ENCODE data around the gene F5. TPM values are rescaled to one million over a fixed set of nuclear protein-coding genes. Genes with fewer than 3 reads are reported as not detected.
"Not testable (repeated sequence)": the region's sequence is repeated elsewhere in the genome, so short reads cannot be mapped to it uniquely, and the experiment has no call there.

F5 gene
- total RNA-seq, 2 donors from 2014 or later = 0.47 to 0.55 TPM

GRCh38 chr1:169525391-169525790, 60.9 kb downstream of the F5 start:
- no peak for DNase-seq (ENCODE audit: low spot score)
- Mint-ChIP-seq H3K27me3 (no peaks in the 10 kb centered on the region), H3K4me3 (no peak overlapping the region), H3K9me3 (no peaks in the 10 kb centered on the region), H3K36me3 (no peaks in the 10 kb centered on the region), H3K27ac (no peak overlapping the region), H3K4me1 (ENCODE audit: low read depth in 2 of 2) (peaks cover 0 to 2% of the 10 kb centered on the region in 2 donors)
- ATAC-seq = no peak

- no peaks in the 10 kb centered on the region for H3K9me3 Mint-ChIP-seq
Measured at GRCh38 chr1:169523904-169524303, 62.4 kb downstream of the F5 start.

DNA sequence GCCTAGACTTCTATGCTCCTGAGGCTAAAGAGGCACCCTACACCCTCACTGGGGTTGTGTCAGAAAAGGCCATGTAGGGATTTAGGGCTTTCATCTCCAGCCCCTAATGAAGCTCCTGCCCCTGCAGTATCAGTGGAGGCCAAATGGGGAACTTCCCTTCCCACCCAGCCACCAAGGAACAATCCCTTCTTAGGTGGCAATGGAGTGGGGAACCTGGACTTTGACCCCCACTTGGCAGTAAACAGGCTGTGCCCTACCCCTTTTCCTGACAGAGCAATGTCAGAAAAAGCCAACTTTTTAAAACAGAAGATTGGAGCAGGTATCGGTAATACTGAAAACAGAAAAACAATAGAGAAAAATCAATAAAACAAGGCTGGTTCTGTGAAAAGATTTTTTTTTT, 65.1 kb downstream of the F5 start:
- DNase-seq (ENCODE audit: low spot score) = no peak
- H3K9me3 Mint-ChIP-seq = no peaks in the 10 kb centered on the region
- H3K36me3 Mint-ChIP-seq = no peaks in the 10 kb centered on the region
- ATAC-seq = no peak
- no peaks in the 10 kb centered on the region for H3K4me1 Mint-ChIP-seq (ENCODE audit: low read depth in 2 of 2)
- no peak overlapping the region for H3K4me3 Mint-ChIP-seq
- no peak overlapping the region for H3K27ac Mint-ChIP-seq
- no peaks in the 10 kb centered on the region for H3K27me3 Mint-ChIP-seq

More at GRCh38 chr1:169523904-169524303, 62.4 kb downstream of the F5 start:
- DNase-seq (ENCODE audit: low spot score) (no peak), ATAC-seq (no peak)
- peaks cover 0 to 1% of the 10 kb centered on the region in 2 donors for H3K4me1 Mint-ChIP-seq (ENCODE audit: low read depth in 2 of 2)
- no peaks in the 10 kb centered on the region for H3K36me3 Mint-ChIP-seq
- no peaks in the 10 kb centered on the region for H3K27me3 Mint-ChIP-seq
- H3K27ac Mint-ChIP-seq = no peak overlapping the region
- H3K4me3 Mint-ChIP-seq = no peak overlapping the region

DNA sequence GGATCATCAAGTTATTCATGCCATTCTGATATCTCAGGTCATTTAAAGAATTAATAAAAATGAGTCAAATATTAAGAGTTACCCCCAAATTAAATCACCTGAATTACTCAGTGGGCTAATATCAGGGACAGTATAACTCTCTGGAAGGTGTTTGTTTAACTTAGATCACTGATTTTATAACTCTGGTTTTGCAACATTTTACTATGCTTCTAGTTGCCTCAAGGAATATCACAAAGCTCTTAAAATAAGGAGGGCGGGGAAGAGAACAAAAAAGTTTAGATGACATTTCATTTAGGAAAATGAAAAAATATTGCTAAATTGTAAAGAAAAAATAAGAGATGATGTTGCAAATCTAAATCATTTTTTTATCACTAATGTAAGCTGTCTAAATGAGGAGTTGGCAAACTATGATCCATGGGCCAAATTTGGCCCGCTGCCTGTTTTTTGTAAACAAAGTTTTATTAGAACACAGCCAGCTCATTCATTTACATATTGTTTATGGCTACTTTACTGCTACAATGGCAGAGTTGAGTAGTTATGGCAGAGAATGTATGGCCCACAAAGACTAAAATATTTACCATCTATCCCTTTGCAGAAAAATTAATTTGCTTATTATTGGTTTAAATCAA, 68.6 kb downstream of the F5 start:
- Mint-ChIP-seq H3K27me3 (no peaks in the 10 kb centered on the region), H3K9me3 (no peaks in the 10 kb centered on the region), H3K27ac (no peak overlapping the region), H3K4me1 (ENCODE audit: low read depth in 2 of 2) (no peaks in the 10 kb centered on the region), H3K4me3 (no peak overlapping the region), H3K36me3 (no peaks in the 10 kb centered on the region)
- no peak for DNase-seq (ENCODE audit: low spot score)
- ATAC-seq = no peak

DNA sequence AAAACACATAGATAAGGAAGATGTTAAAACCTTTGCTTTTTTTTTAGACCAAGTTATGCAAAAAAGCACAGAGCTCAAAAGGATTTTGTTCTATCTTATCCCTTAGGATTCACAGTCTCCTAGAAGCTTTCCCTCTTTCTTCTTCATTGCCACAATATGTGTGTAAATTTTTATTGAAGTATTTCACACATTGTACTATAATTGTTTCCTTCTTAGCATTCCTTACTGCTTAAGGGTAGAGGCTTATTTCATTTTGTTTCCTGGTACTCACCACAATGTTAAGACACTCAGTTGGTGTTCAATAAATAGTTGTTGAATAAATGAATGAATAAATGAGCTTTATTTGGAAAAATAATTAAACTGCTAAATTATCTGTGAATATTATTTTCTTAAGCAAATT, 70.6 kb downstream of the F5 start:
- Mint-ChIP-seq H3K4me3 (no peak overlapping the region), H3K9me3 (no peaks in the 10 kb centered on the region), H3K27ac (no peak overlapping the region), H3K27me3 (no peaks in the 10 kb centered on the region), H3K36me3 (no peaks in the 10 kb centered on the region), H3K4me1 (ENCODE audit: low read depth in 2 of 2) (no peaks in the 10 kb centered on the region)
- ATAC-seq (no peak), DNase-seq (ENCODE audit: low spot score) (no peak)

DNA sequence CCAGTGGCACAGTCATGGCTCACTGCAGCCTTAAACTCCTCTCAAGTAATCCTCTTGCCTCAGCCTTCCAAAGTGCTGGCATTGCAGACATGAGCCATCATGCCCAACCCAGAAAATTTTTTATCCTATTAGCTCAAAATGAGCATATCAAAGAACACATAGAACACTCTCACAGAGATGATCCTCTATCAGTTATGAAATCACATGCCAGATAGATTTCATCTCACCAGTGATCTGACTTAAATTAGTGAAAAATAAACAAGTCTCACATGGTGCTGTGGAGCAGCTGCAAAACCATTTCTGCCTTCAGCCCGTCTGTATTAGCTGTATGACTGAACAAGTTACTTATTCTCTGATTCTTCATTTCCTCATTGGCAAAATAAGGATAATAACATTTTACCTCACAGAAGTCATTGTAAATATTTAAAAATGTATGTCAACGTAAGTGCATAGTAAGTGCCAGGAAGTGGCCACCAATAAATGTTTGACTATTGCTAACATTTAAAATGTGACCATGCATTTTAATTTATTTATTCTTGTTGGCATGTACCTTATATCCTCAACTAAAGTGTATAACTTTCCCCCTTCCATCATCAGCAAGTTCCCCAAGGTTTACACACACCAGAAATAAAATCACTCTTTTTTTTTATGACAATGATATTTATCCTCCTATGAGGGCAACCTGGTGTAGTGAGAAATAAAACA, 71.6 kb downstream of the F5 start:
- Mint-ChIP-seq H3K9me3 (no peaks in the 10 kb centered on the region), H3K27me3 (no peaks in the 10 kb centered on the region), H3K27ac (no peak overlapping the region), H3K4me1 (ENCODE audit: low read depth in 2 of 2) (no peaks in the 10 kb centered on the region), H3K36me3 (no peaks in the 10 kb centered on the region), H3K4me3 (no peak overlapping the region)
- no peak for ATAC-seq
- DNase-seq (ENCODE audit: low spot score) = no peak

DNA sequence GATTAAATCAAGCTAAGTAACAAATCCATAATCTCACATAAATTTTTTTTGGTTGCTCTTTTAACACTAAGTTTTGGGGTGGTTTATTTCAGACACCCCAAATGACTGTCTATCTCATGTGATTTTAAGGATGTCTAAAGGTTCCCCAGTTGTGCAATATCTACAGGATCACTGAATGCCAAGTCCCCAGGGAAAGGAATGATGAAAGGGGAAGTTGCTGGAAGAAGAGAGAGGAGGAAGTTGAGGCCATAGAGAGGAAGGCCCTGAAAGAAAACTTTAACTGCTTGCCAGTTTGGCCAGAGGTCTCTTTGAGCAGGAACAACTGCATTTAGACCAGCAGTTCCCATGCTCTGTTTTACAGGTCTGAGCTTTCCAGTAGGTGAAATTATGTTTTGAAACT, 73.1 kb downstream of the F5 start:
- Mint-ChIP-seq H3K27ac (no peak overlapping the region), H3K27me3 (no peaks in the 10 kb centered on the region), H3K36me3 (no peaks in the 10 kb centered on the region), H3K4me1 (ENCODE audit: low read depth in 2 of 2) (peaks cover 0 to 4% of the 10 kb centered on the region in 2 donors), H3K9me3 (no peaks in the 10 kb centered on the region), H3K4me3 (no peak overlapping the region)
- ATAC-seq (no peak), DNase-seq (ENCODE audit: low spot score) (no peak)

- no peak for DNase-seq (ENCODE audit: low spot score)
- no peak overlapping the region for H3K4me3 Mint-ChIP-seq
- ATAC-seq = no peak
- no peak overlapping the region for H3K27ac Mint-ChIP-seq
- no peaks in the 10 kb centered on the region for H3K36me3 Mint-ChIP-seq
- H3K9me3 Mint-ChIP-seq = no peaks in the 10 kb centered on the region
- peaks cover 0 to 4% of the 10 kb centered on the region in 2 donors for H3K4me1 Mint-ChIP-seq (ENCODE audit: low read depth in 2 of 2)
- H3K27me3 Mint-ChIP-seq = no peaks in the 10 kb centered on the region
Measured at GRCh38 chr1:169511316-169512005, 74.8 kb downstream of the F5 start.

- ATAC-seq (no peak), DNase-seq (ENCODE audit: low spot score) (no peak)
- Mint-ChIP-seq H3K4me3 (no peak overlapping the region), H3K4me1 (ENCODE audit: low read depth in 2 of 2) (peaks cover 0 to 4% of the 10 kb centered on the region in 2 donors), H3K36me3 (no peaks in the 10 kb centered on the region), H3K27ac (no peak overlapping the region), H3K9me3 (no peaks in the 10 kb centered on the region), H3K27me3 (no peaks in the 10 kb centered on the region)
Measured at GRCh38 chr1:169510060-169510459, 76.2 kb downstream of the F5 start.

DNA sequence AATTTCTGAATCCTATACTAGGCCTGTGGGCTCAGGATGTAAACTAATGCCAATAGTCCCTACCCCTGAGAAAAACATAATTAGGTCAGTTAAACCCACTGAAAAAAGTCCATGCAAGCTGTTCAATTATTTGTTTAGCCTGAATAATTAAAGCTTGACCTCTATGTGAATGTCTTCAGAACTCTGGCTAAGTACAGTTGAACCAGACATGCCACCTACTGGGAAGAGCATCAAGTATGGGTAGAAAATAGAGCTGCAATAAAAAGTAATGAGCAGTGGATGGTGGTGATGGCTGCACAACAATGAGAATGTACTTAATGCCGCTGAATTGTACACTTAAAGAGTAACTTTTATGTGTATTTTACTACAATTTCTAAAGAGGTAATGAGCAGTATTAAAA, 76.9 kb downstream of the F5 start:
- Mint-ChIP-seq H3K27ac (no peak overlapping the region), H3K4me1 (ENCODE audit: low read depth in 2 of 2) (peaks cover 0 to 4% of the 10 kb centered on the region in 2 donors), H3K9me3 (no peaks in the 10 kb centered on the region), H3K4me3 (no peak overlapping the region), H3K36me3 (no peaks in the 10 kb centered on the region), H3K27me3 (no peaks in the 10 kb centered on the region)
- ATAC-seq (no peak), DNase-seq (ENCODE audit: low spot score) (no peak)

GRCh38 chr1:169508432-169509338, 77.6 kb downstream of the F5 start:
- Mint-ChIP-seq H3K27ac (peak overlapping the region in 1 of 2 donors; percentile 64), H3K36me3 (no peaks in the 10 kb centered on the region), H3K27me3 (no peaks in the 10 kb centered on the region), H3K4me3 (peak overlapping the region; percentile 47), H3K4me1 (ENCODE audit: low read depth in 2 of 2) (peaks cover 0 to 4% of the 10 kb centered on the region in 2 donors), H3K9me3 (no peaks in the 10 kb centered on the region)
- DNase-seq (ENCODE audit: low spot score) = no peak
- ATAC-seq = no peak

DNA sequence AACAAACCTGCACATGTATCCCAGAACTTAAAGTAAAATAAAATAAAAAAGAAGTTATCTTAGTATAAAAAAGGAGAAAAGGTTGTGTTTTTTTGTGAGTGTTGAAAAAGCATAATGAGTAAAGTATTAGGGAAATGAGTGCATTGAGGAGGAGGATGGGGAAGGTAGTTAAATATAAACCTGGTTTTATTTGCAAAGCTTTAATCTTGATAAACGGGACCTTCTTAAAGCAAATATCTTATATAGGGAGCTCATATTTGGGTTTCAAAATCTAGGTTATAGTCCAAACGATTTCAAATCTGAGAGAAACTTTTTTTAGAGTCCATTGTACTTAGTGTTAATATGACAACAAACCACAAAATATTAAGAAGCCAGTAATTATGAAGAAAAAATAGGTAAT, 78.9 kb downstream of the F5 start:
- H3K4me3 Mint-ChIP-seq = no peak overlapping the region
- H3K27me3 Mint-ChIP-seq = no peaks in the 10 kb centered on the region
- H3K9me3 Mint-ChIP-seq = no peaks in the 10 kb centered on the region
- DNase-seq (ENCODE audit: low spot score) (no peak), ATAC-seq (no peak)
- H3K4me1 Mint-ChIP-seq (ENCODE audit: low read depth in 2 of 2) = peaks cover 0 to 4% of the 10 kb centered on the region in 2 donors
- no peak overlapping the region for H3K27ac Mint-ChIP-seq
- H3K36me3 Mint-ChIP-seq = no peaks in the 10 kb centered on the region

DNA sequence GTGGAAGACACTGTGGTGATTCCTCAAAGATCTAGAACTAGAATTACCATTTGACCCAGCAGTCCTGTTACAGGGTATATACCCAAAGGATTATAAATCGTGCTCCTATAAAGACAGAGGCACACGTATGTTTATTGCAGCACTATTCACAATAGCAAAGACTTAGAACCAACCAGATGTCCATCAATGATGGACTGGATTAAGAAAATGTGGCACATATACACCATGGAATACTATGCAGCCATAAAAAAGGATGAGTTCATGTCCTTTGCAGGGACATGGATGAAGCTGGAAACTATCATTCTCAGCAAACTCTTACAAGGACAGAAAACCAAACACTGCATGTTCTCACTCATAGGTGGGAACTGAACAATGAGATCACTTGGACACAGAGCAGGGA, 82.7 kb downstream of the F5 start:
- not testable (repeated sequence) for H3K9me3 Mint-ChIP-seq; ATAC-seq; H3K36me3 Mint-ChIP-seq; DNase-seq (ENCODE audit: low spot score); H3K27ac Mint-ChIP-seq; H3K4me3 Mint-ChIP-seq; H3K4me1 Mint-ChIP-seq (ENCODE audit: low read depth in 2 of 2)
- peaks cover 4 to 18% of the 10 kb centered on the region in 2 donors for H3K27me3 Mint-ChIP-seq

Data from natural killer cell treated with Interleukin-12 subunit alpha and Interleukin-12 subunit beta and Interleukin-15 and Interleukin-18, amount 100 ng/mL, for 72 hours (primary cell).